GM19238 (cell line): ENCODE data around the gene PRAMEF20.
"Not testable (repeated sequence)": the region's sequence is repeated elsewhere in the genome, so short reads cannot be mapped to it uniquely, and the experiment has no call there.

Experiments
- DNase-seq: peaks from one replicate; pipeline ENCODE4 v3.0.0; 2011; ENCODE audit warnings: low spot score; ENCODE audit not compliant: insufficient read length

PRAMEF20 gene

DNA sequence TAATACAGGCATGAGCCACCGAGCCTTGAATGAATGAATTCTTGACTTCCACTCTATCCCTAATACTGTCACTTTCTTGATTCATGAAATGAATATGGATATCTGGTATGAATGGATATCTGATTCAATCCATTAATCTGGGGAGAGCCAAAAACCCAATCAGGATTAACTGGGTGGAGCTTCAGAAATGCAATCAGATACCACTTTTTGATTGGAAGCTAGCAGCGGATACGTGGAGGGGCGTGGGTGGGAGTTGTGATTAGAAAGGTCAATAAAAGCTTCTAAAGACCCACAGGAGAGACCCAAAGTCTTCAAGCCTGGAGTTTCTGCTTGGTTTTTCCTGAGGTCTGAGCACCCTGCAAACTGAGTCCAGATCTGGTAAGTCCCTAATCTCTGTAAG, at the start of gene PRAMEF20:
TSS of gene PRAMEF20 (plus strand) at position 301 of the 400 bp plus-strand sequence. CDS start 5,905 bp downstream, outside the sequence.
- DNase-seq: not testable (repeated sequence)

DNA sequence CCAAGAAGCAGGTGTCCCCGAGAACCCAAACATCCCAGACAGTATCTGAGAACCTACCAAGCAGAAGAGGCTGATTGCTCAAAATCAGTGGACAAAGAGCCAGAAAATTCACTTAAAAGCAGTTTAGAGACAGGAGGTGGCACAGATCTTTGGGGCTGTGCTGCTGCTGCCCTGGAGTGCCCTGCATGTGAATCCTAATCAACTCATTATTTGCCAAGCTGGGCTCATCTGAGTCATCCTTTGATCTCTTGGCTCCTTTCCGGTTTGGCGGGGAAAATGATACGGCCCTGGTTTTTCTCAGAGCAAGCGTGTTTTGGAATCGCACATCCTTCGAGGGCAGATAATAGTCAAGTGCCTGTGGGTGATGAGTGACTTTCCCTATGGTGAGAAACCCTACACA, 47.9 kb upstream of the PRAMEF20 start:
- DNase-seq: not testable (repeated sequence)

DNA sequence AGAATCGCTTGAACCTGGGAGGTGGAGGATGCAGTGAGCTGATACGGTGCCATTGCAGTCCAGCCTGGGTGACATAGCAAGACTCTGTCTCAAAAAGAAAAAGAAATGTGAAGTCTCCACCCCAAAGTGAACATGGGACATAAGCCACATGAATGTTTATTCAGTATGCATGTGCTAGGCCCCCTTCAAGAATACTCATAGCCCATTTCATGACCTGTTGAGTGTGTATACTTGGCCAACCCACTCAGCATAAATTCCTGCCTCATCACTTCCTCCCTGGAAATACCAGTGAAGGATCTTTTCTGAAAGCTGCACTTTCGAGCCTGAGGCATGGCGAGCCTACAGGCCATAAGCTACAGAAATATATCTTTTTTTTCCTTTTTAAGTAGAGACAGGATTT, 45.3 kb upstream of the PRAMEF20 start:
- not testable (repeated sequence) for DNase-seq

DNA sequence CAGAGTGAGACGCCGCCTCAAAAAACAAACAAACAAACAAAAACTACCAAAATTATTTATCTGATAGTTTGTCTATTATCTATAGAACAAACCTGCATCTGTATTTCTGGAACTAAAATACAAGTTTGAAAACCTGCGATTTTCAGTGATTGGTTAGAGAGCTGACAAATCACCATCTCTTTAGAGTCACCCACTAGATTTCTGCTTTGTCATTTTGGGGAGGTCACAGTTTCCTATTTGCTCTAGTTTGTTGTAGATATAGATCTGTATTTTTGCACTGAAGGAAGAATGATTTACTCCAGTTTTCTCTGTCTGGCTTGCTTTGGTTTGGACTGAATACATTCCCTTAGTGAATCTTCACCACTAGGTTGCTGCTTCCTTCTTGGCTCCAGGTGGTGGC, 43.7 kb upstream of the PRAMEF20 start:
- DNase-seq: not testable (repeated sequence)

DNA sequence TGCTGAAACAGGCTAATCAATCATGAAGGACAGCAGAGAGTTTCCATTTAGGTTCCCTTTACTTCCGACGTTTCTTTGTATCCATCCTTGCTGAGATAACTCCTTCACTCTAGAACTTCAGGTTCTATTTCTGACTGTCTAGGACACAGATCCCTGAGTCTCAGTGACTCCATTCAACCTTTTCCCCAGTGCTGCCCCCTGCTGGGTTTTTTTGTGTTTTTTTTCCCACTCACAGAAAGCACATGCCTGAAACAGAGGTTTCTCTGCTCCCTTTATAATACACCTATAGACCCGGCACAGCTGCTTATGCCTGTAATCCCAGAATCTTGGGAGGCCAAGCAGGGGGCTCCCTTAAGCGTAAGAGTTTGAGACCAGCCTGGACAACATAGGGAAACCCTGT, 41.7 kb upstream of the PRAMEF20 start:
- DNase-seq: not testable (repeated sequence)

DNA sequence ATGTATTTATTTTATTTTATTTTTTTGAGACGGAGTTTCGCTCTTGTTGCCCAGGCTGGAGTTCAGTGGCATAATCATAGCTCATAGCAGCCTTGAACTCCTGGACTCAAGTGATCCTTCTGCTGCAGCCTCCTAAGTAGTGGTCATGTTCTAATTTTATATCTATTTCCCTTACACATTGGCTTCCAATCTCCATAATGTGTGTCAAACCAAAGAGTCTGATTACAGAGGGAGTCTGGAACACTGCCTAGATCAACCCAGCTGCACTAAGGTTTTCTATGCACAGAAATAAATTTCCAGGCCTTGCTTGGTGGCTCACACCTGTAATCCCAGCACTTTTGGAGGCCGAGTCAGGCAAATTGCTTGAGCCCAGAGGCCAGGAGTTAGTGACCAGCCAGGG, 31.3 kb upstream of the PRAMEF20 start:
- not testable (repeated sequence) for DNase-seq

DNA sequence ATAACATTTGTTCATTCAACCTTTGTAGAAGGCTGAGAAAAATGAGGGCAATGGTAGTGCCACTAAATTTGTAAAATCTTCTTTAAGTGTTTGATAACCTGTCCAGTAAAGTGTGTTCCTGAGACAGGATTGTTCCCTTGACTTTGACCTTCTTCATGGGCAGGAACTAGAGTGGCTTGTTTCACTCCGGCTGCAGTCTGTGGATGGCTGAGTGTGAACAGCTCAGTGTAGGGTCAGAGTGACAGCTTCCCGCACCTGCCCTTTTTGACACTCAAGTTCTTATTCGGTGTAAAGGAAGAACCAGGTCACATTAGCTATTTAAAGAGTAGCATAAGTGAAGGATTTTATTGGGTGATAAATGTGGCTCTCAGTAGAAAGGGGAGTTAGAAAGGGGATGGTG, 29.9 kb upstream of the PRAMEF20 start:
- DNase-seq: not testable (repeated sequence)

DNA sequence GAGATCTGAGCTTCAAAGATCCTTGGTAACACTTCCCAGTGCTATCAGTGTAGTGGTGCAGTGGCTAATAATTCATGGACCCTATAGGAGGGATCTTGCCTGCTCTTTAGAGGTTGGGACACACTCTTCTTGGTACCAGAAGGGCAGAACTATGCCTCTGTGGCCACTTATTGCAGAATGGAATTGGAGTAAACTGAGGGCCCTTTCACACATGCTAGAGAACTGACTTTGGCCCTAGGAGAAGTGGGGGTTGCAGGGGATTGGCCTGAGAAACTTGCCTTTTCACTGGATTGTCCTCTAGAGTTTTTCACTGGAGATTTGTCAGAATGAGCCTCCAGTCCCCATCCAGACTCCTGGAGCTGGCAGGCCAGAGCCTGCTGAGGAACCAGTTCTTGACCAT, 20.9 kb upstream of the PRAMEF20 start, which contains the start of gene PRAMEF17:
TSS of gene PRAMEF17 (plus strand) at position 301 of the 400 bp plus-strand sequence. CDS start at position 327, 26 bp downstream.
- DNase-seq: not testable (repeated sequence)

DNA sequence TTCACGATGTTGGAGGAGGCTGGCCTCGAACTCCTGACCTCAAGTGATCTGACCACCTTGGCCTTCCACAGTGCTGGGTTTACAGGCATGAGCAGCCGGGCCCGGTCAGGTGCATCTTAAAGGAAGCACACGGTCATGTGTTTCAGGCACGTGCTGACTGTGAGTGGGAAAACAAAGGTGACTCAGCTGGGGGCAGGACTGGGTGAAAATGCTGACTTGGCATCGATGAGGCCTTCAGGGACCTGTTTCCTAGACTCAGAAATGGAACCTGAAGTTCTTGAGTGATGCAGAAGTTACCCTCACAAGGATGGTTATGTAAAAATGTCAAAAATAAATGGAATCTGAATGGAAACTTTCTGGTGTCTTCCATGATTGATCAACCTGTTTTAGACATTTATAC, 17.2 kb upstream of the PRAMEF20 start:
- not testable (repeated sequence) for DNase-seq

DNA sequence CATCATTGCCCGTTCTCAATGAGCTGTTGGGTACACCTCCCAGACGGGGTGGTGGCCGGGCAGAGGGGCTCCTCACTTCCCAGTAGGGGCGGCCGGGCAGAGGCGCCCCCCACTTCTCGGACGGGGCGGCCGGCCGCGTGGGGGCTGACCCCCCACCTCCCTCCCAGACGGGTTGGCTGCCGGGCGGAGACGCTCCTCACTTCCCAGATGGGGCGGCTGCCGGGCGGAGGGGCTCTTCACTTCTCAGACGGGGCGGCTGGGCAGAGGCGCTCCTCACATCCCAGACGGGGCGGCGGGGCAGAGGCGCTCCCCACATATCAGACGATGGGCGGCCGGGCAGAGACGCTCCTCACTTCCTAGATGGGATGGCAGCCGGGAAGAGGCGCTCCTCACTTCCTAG, 15.5 kb upstream of the PRAMEF20 start:
- DNase-seq: not testable (repeated sequence)

DNA sequence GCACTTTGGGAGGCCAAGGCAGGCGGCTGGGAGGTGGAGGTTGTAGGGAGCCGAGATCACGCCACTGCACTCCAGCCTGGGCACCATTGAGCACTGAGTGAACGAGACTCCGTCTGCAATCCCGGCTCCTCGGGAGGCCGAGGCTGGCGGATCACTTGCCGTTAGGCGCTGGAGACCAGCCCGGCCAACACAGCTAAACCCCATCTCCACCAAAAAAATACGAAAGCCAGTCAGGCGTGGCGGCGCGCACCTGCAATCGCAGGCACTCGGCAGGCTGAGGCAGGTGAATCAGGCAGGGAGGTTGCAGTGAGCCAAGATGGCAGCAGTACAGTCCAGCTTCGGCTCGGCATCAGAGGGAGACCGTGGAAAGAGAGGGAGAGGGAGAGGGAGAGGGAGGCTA, 14.9 kb upstream of the PRAMEF20 start:
- DNase-seq: not testable (repeated sequence)

DNA sequence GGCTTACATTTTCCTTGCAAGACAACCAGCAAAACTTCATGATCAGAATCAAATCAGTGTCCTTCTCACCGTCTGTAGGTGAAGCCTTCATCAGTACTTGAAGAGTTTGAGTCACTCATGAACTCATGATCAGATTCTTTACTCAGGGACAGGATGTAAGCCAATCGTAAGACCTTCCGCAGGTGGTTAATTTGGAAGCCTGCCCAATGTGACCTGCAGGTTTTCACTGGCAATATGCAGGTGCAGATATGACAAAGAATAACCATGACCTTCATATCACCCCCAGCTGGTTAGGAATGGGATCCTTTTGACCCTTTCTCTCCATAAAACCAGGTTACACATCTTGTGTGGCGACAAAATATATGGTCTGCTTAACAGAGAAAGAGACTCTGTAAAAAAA, 2.4 kb upstream of the PRAMEF20 start:
- DNase-seq: no peak

DNA sequence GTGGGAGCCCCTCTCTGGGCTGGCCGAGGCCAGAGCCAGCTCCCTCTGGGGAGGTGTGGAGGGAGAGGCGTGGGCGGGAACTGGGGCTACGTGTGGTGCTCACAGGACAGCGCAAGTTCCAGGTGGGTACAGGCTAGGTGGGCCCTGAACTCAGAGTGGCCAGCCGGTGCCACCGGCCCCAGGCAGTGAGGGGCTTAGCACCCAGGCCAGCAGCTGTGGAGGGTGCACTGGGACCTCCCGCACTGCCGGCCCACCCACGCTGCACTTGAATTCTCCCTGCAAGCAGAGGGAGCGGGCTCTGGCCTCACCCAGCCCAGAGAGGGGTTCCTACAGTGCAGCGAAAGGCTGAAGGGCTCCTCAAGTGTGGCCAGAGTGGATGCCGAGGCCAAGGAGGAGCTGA, 20.2 kb downstream of the PRAMEF20 start:
- no peak for DNase-seq

DNA sequence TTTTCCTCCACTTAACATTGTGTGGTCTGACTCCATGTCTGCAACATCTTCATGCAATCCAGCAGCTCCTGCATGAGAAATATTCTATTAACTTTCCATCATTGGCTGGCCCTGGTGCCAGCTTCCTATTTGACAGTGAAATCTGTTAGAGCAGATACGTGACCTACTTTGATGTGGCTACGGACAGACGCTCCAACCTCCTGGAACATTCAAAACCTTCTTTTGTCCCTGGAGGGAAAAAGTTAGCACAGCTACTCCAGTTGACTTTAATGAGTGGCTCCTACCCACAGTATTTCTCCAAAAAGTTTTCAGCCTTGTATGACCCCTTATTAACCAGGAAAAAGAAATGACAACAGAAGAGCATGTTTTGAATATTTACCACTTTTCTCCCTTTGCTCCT, 22.0 kb downstream of the PRAMEF20 start:
- no peak for DNase-seq

DNA sequence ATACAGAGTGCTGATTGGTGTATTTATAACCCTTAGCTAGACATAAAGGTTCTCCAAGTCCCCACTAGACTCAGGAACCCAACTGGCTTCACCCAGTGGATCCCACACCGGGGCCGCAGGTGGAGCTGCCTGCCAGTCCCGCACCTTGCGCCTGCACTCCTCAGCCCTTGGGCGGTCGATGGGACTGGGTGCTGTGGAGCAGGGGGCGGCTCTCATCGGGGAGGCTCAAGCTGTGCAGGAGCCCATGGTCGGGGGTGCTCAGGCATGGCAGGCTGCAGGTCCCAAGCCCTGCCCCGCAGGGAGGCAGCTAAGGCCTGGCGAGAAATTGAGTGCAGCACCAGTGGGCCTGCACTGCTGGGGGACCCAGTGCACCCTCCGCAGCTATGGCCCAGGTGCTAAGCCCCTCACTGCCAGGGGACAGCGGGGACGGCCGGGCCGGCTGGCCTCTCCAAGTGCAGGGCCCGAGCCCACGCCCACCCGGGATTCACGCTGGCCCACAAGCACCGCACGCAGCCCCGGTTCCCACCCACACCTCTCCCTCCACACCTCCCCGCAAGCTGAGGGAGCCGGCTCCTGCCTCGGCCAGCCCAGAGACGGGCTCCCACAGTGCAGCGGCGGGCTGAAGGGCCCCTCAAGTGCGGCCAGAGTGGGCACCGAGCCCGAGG, 23.6 kb downstream of the PRAMEF20 start:
- not testable (repeated sequence) for DNase-seq

DNA sequence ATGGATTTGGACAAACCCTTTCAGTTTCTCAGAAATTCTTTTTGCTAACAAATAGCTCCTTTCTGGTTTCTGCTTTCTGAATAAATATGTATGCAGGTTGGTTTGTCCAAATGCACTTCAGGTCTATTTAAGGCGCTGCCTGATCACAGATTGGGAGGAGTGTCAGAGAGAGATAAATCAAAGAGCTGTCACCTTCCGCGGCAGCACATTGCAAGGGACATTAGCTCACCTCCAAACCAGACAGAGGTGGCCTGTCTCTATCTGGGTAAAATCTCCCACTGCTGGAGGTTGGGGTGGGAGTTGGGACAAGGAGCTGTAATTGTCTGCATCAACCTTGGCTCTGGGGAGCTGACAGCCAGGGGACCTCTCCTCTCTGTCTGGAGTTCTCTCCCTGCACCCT, 25.2 kb downstream of the PRAMEF20 start:
- no peak for DNase-seq

DNA sequence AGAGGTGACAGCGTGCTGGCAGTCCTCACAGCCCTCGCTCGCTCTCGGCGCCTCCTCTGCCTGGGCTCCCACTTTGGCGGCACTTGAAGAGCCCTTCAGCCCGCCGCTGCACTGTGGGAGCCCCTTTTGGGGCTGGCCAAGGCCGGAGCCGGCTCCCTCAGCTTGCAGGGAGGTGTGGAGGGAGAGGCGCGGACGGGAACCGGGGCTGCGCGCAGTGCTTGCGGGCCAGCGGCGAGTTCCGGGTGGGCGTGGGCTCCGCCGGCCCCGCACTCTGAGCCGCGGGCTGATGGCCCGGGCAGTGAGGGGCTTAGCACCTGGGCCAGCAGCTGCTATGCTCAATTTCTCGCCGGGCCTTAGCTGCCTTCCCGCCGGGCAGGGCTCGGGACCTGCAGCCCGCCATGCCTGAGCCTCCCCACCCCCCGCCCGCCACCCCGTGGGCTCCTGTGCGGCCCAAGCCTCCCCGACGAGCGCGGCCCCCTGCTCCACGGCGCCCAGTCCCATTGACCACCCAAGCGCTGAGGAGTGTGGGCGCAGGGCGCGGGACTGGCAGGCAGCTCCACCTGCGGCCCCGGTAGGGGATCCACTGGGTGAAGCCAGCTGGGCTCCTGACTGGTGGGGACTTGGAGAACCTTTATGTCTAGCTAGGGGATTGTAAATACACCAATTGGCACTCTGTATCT, 29.0 kb downstream of the PRAMEF20 start:
- not testable (repeated sequence) for DNase-seq

DNA sequence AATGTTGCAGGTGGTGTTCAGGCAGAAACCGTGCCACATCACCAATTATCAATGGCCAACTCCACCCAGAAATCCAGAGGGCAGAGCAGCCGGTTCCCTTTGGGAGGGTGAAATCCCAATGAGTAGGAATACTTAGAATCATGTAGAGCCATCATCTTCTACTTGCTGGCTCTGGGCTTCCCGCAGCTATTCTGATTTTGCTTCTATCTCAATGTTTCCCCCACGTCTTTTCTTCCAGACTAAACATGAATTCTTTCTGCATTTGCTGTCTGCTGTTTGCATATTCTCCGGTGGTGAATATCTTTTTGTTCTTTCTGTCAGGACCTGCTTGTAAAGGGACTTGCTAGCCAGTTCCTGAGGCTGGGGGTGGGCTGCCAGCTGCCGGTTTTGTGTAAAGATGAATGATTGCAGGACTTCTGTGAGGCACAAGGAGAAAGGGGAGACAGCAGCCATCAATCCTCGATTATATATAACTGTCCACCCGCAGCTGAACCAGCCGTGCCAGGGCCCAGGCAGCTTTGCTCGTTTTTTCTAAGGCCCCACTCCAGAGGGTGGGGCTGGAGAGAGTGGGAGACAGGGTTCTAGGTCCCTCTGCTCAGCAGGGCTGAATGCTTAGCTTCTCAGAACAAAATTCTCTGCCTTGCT, 33.2 kb downstream of the PRAMEF20 start:
- DNase-seq: no peak

DNA sequence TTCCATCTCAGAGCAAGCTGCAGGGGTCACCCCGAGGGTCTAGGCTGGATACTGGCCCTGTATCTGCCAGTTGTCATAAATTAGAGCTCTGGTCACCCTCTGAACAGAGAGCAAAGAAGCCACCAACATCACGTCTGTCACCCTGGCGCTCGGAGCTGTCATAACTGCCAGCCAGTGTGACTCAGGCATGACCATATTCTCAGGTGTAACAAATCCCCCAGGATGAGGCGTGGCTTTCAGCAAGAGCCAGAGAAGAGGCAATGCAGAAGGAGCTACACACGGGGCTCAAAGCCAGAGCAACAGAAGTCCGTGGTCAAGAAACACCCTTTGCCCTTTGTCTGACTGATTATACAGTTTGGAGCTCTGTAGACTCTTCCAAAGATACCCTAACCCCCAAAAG, 40.0 kb downstream of the PRAMEF20 start:
- no peak for DNase-seq

DNA sequence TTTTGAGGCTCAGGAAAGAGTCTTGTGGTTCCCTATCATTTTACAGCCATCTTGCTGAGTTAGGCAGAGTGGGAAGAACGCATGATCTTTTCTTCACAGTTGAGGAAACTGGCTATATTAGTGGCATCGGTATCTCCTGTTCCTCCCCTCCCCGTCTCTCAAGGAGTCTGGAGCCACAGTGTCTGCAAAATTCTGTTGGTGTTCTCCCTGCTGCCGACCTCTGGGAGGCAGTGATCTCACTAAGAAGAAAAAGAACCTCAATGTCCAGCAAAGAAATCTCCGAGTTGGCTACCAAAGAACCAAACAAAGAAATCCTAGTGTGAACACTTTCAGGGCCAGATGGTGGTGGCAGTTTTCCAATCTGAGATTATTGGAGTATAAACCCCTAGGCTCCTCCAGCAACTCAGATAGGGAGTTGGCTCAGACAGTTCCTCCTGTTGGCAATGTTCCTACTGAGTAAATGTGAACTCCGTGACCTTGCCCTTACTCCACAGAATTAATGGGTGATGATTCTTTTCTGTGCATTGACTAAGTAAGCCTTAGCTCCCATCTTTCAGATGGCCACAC, 41.2 kb downstream of the PRAMEF20 start:
- DNase-seq: no peak

DNA sequence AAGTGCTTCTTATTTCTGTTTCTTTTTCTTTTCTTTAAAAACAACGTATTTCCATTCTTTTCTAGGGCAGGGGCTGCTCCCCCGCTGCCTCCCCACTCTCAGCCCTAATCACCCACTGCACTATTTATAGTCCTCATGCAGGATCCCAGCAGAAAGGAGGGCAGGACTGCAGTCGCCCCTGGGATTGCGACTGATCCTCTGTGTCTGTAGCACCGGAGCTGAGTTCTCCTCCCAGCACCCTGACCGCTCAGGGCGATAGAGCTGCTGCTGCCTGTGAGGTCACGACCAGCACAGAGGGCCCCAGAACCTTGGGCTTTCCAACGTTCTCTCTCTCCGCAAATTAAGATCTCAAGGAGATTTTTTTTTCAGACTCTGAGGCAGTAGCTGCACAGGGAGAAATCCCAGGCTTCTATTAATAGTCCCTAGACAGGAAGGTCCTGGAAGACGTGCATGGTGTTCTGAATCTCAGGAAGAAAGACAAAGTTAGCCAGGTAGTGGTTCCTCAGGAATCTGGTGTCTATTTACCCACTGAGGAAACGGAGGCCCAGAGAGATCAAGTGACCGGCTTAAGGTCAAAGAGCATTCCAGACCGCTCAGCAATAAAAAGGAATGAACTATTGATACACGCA, 46.8 kb downstream of the PRAMEF20 start:
- no peak for DNase-seq

DNA sequence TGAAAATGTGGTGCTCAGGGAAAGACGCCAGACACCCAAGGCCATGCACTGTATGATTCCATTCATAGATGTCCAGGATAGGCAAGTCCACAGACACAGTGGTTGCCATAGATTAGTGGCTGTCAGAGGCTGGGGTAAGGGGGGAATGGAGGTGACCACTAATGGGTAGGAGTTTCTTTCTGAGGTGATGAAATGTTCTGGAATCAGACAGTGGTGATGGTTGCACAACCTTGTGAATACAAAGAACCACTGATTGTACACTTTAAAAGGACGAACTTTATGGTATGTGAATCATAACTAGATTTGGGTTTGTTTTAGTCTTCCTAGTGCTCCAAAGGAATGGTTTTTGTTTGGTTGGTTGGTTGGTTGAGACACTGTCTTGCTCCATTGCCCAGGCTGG, 51.7 kb downstream of the PRAMEF20 start:
- DNase-seq: no peak
